HepG2 (cell line): ENCODE measurements around the gene IPO8. TPM values are rescaled to one million over a fixed set of nuclear protein-coding genes. Genes with fewer than 3 reads are reported as not detected.
A peak's percentile ranks its signal among the peaks of the same experiment; 100 is the strongest.

ENCODE experiments used
- CEBPG ChIP-seq: IDR thresholded peaks from 2 replicates; pipeline ENCODE4 v1.6.1; 2016
- FOSL2 ChIP-seq: sonication (generic); formaldehyde crosslinking; IDR thresholded peaks from 2 replicates; pipeline ENCODE4 v1.4.0; 2020; ENCODE audit warnings: missing genetic modification reagents
- FOXA1 ChIP-seq, 2 experiments: fragments of 450-650 bp in 1 of 2; sonication (generic) in 1 of 2; formaldehyde crosslinking in 1 of 2; IDR thresholded peaks; 2 replicates each; pipeline versions ENCODE4 v1.4.0 to v1.6.1; 2016 to 2020; ENCODE audit warnings: missing genetic modification reagents in 1 of 2
- HDAC1 ChIP-seq: sonication (generic); formaldehyde crosslinking; IDR thresholded peaks from 2 replicates; pipeline ENCODE4 v1.5.1; 2020; ENCODE audit warnings: mild to moderate bottlenecking, missing genetic modification reagents
- HNF4G ChIP-seq, 2 experiments: sonication (generic) in 1 of 2; formaldehyde crosslinking in 1 of 2; IDR thresholded peaks; 2 replicates each; pipeline versions ENCODE4 v1.4.0 to v1.6.1; 2011 to 2020; ENCODE audit warnings: borderline replicate concordance in 2 of 2, low read depth in 2 of 2, mild to moderate bottlenecking in 2 of 2, low read length in 1 of 2, missing genetic modification reagents in 1 of 2, moderate library complexity in 1 of 2
- HNRNPL ChIP-seq: fragments of 200-400 bp; formaldehyde crosslinking; IDR thresholded peaks from 2 replicates; pipeline ENCODE4 v1.6.1; 2017; ENCODE audit warnings: mild to moderate bottlenecking, low read depth, low read length
- ISX ChIP-seq: sonication (generic); formaldehyde crosslinking; conservative IDR thresholded peaks from 2 replicates; pipeline ENCODE4 v1.5.0; 2020; ENCODE audit warnings: missing genetic modification reagents
- PAF1 ChIP-seq: IDR thresholded peaks from 2 replicates; pipeline ENCODE4 v1.6.1; 2016; ENCODE audit warnings: missing genetic modification reagents, missing compliant biosample characterization
- RXRB ChIP-seq: IDR thresholded peaks from 2 replicates; pipeline ENCODE4 v1.6.1; 2016; ENCODE audit warnings: borderline replicate concordance, missing genetic modification reagents, missing compliant biosample characterization
- SALL1 ChIP-seq: sonication (generic); formaldehyde crosslinking; IDR thresholded peaks from 2 replicates; pipeline ENCODE4 v1.8.0; 2022; ENCODE audit warnings: mild to moderate bottlenecking, missing genetic modification reagents
- SOX13 ChIP-seq, 3 experiments: fragments of 450-650 bp in 1 of 3; sonication (generic) in 1 of 3; formaldehyde crosslinking in 1 of 3; IDR thresholded peaks in 2 of 3; conservative IDR thresholded peaks in 1 of 3; 2 replicates each; pipeline versions ENCODE4 v1.5.0 to v1.6.1; 2016 to 2020; ENCODE audit warnings: antibody characterized with exemption in 1 of 3, mild to moderate bottlenecking in 1 of 3, missing compliant biosample characterization in 1 of 3, missing genetic modification reagents in 1 of 3, moderate library complexity in 1 of 3
- SOX6 ChIP-seq, 2 experiments: fragments of 450-650 bp in 1 of 2; sonication (generic) in 1 of 2; formaldehyde crosslinking in 1 of 2; IDR thresholded peaks; 2 replicates each; pipeline versions ENCODE4 v1.4.0 to v1.6.1; 2017 to 2020; ENCODE audit warnings: antibody characterized with exemption in 1 of 2, mild to moderate bottlenecking in 1 of 2, missing genetic modification reagents in 1 of 2
- ZFP36 ChIP-seq: fragments of 150-350 bp; IDR thresholded peaks from 2 replicates; pipeline ENCODE4 v1.6.1; 2018; ENCODE audit warnings: borderline replicate concordance, low read length, low read depth; ENCODE audit not compliant: partially characterized antibody
- ZNF292 ChIP-seq: sonication (generic); formaldehyde crosslinking; IDR thresholded peaks from 2 replicates; pipeline ENCODE4 v1.8.1; 2022; ENCODE audit warnings: mild to moderate bottlenecking, low read depth, missing genetic modification reagents, borderline replicate concordance
- ZNF629 ChIP-seq: sonication (generic); formaldehyde crosslinking; conservative IDR thresholded peaks from 2 replicates; pipeline ENCODE4 v1.5.0; 2020; ENCODE audit warnings: missing genetic modification reagents
- ZNF776 ChIP-seq: sonication (generic); formaldehyde crosslinking; IDR thresholded peaks from 2 replicates; pipeline ENCODE4 v1.4.0; 2020; ENCODE audit warnings: mild to moderate bottlenecking, missing genetic modification reagents
- polyA plus RNA-seq, 8 experiments: library from polyadenylated mRNA; depleted of rRNA in 3 of 8; stranded (reverse) in 7 of 8; unstranded in 1 of 8; fragments of >200 nt; fragmentation: Illumina TruSeq in 4 of 8; extraction: Trizol in 4 of 8; gene quantifications; 2 replicates each; pipeline versions ENCODE4 v1.2.1 to v1.2.3, GENCODE V29; 2011 to 2016; ENCODE audit warnings: low read depth in 4 of 8, missing spikeins in 1 of 8, mixed read lengths in 1 of 8; ENCODE audit not compliant: insufficient read depth in 1 of 8
- total RNA-seq, 5 experiments: library from RNA; depleted of rRNA; stranded (reverse); fragments of >200 nt; fragmentation: Illumina TruSeq; extraction: Trizol; gene quantifications; 2 replicates each; pipeline ENCODE4 v1.2.3, GENCODE V29; 2016; ENCODE audit warnings: low read depth in 1 of 5
- TF ChIP-seq, protein P1 (sequence below): IDR thresholded peaks from 2 replicates; pipeline ENCODE4 v1.6.1; 2012; ENCODE audit warnings: low read depth, low read length, improper control_type of control experiment
- TF ChIP-seq, protein P2 (sequence below): sonication (generic); formaldehyde crosslinking; IDR thresholded peaks from 2 replicates; pipeline ENCODE4 v1.4.0; 2020; ENCODE audit warnings: missing genetic modification reagents
- TF ChIP-seq, protein P3 (sequence below): sonication (generic); formaldehyde crosslinking; IDR thresholded peaks from 2 replicates; pipeline ENCODE4 v1.9.0; 2021; ENCODE audit warnings: missing genetic modification reagents, borderline replicate concordance

The IPO8 gene
- total and polyA plus RNA-seq, 2 of the 13 experiments (the other 11 are each of a cell fraction or from before 2014, with no cell fraction given) = 6.3 to 21.8 TPM

DNA sequence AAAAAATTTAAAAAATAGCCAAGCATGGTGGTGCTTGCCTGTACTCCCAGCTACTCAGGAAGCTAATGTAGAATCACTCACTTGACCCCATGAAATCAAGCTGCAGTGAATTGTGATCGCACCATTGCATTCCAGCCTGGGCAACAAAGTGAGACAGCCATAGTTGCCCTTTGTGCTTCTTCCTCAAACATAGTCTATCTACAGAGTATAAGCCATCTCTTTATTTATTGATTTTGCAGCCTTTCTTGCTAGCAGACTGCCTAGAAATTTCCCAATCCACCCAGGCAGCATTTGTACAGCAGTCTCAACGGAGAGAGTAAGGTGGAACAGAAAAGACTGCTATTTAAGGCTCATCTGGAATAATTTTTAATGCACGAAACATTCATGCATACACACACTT is 68.8 kb downstream of the IPO8 start (continued):
- TF ChIP-seq HNF4G (IDR thresholded peaks at IDR 0.05; ENCODE audit: borderline replicate concordance, low read depth, low read length) = peak; percentile 47; the same call in 1 of the 2 replicates
- TF ChIP-seq HNF4G (CRISPR knock-in tag; IDR thresholded peaks at IDR 0.05; ENCODE audit: borderline replicate concordance, low read depth) = no peak
- TF ChIP-seq, protein P1, sequence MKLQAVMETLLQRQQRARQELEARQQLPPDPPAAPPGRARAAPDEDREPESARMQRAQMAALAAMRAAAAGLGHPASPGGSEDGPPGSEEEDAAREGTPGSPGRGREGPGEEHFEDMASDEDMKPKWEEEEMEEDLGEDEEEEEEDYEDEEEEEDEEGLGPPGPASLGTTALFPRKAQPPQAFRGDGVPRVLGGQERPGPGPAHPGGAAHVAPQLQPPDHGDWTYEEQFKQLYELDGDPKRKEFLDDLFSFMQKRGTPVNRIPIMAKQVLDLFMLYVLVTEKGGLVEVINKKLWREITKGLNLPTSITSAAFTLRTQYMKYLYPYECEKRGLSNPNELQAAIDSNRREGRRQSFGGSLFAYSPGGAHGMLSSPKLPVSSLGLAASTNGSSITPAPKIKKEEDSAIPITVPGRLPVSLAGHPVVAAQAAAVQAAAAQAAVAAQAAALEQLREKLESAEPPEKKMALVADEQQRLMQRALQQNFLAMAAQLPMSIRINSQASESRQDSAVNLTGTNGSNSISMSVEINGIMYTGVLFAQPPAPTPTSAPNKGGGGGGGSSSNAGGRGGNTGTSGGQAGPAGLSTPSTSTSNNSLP = peak; percentile 65
- peak; percentile 55 for TF ChIP-seq SALL1 (CRISPR knock-in tag)
- peak; percentile 39; the same call in 1 of the 2 replicates for TF ChIP-seq HDAC1 (CRISPR knock-in tag)
- TF ChIP-seq ZNF629 (CRISPR knock-in tag) = no peak
- TF ChIP-seq ZFP36 = no peak
- no peak for TF ChIP-seq PAF1
- TF ChIP-seq ZNF776 (CRISPR knock-in tag) = no peak
- 0 out of 2 replicates have a peak, but pooled peaks have one; percentile 18 for TF ChIP-seq FOSL2
- TF ChIP-seq, protein P2, sequence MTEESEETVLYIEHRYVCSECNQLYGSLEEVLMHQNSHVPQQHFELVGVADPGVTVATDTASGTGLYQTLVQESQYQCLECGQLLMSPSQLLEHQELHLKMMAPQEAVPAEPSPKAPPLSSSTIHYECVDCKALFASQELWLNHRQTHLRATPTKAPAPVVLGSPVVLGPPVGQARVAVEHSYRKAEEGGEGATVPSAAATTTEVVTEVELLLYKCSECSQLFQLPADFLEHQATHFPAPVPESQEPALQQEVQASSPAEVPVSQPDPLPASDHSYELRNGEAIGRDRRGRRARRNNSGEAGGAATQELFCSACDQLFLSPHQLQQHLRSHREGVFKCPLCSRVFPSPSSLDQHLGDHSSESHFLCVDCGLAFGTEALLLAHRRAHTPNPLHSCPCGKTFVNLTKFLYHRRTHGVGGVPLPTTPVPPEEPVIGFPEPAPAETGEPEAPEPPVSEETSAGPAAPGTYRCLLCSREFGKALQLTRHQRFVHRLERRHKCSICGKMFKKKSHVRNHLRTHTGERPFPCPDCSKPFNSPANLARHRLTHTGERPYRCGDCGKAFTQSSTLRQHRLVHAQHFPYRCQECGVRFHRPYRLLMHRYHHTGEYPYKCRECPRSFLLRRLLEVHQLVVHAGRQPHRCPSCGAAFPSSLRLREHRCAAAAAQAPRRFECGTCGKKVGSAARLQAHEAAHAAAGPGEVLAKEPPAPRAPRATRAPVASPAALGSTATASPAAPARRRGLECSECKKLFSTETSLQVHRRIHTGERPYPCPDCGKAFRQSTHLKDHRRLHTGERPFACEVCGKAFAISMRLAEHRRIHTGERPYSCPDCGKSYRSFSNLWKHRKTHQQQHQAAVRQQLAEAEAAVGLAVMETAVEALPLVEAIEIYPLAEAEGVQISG (CRISPR knock-in tag) = no peak
- no peak for TF ChIP-seq SOX6 (IDR thresholded peaks at IDR 0.05)
- TF ChIP-seq SOX6 (CRISPR knock-in tag; IDR thresholded peaks at IDR 0.05) = peak; percentile 46
- TF ChIP-seq HNRNPL = no peak
- TF ChIP-seq FOXA1 (IDR thresholded peaks at IDR 0.05) = no peak
- TF ChIP-seq FOXA1 (CRISPR knock-in tag; IDR thresholded peaks at IDR 0.05) = peak; percentile 49; the same call in 1 of the 2 replicates
- peak; percentile 57; the same call in 1 of the 2 replicates for TF ChIP-seq ZNF292 (CRISPR knock-in tag)
- TF ChIP-seq ISX (CRISPR knock-in tag) = no peak
- TF ChIP-seq, protein P3, sequence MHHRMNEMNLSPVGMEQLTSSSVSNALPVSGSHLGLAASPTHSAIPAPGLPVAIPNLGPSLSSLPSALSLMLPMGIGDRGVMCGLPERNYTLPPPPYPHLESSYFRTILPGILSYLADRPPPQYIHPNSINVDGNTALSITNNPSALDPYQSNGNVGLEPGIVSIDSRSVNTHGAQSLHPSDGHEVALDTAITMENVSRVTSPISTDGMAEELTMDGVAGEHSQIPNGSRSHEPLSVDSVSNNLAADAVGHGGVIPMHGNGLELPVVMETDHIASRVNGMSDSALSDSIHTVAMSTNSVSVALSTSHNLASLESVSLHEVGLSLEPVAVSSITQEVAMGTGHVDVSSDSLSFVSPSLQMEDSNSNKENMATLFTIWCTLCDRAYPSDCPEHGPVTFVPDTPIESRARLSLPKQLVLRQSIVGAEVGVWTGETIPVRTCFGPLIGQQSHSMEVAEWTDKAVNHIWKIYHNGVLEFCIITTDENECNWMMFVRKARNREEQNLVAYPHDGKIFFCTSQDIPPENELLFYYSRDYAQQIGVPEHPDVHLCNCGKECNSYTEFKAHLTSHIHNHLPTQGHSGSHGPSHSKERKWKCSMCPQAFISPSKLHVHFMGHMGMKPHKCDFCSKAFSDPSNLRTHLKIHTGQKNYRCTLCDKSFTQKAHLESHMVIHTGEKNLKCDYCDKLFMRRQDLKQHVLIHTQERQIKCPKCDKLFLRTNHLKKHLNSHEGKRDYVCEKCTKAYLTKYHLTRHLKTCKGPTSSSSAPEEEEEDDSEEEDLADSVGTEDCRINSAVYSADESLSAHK (CRISPR knock-in tag) = no peak
- TF ChIP-seq SOX13 (IDR thresholded peaks at IDR 0.05) = no peak
- TF ChIP-seq SOX13 (CRISPR knock-in tag; conservative IDR thresholded peaks at IDR 0.05 in 1 of 2, IDR thresholded peaks at IDR 0.05 in 1 of 2) = peak in 1 of 2 experiments; percentile 52; a peak in 1 of 4 replicates
- TF ChIP-seq RXRB (CRISPR knock-in tag) = 0 out of 2 replicates have a peak, but pooled peaks have one; percentile 10
- TF ChIP-seq CEBPG (CRISPR knock-in tag) = peak; percentile 77
